ENCODE data around the gene ZNF530.

The ZNF530 gene

DNA sequence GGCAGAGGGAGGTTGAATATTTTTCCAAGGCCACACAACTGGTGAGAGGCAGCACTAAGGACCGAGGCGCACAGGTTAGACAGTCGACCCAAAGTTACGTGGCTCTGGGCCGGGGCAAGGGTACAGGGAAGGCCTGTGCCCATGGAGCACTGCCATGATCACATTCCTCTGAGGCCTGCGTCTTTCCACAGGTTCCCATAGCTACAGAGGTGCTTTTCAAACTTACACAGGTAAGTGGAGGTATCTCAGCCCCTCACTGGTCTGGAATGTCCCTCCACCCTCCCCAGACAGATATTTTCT lies 34.1 kb downstream of the ZNF530 start:
- no peak for DNase-seq (ENCODE audit: low read depth)
- TF ChIP-seq, protein P1, sequence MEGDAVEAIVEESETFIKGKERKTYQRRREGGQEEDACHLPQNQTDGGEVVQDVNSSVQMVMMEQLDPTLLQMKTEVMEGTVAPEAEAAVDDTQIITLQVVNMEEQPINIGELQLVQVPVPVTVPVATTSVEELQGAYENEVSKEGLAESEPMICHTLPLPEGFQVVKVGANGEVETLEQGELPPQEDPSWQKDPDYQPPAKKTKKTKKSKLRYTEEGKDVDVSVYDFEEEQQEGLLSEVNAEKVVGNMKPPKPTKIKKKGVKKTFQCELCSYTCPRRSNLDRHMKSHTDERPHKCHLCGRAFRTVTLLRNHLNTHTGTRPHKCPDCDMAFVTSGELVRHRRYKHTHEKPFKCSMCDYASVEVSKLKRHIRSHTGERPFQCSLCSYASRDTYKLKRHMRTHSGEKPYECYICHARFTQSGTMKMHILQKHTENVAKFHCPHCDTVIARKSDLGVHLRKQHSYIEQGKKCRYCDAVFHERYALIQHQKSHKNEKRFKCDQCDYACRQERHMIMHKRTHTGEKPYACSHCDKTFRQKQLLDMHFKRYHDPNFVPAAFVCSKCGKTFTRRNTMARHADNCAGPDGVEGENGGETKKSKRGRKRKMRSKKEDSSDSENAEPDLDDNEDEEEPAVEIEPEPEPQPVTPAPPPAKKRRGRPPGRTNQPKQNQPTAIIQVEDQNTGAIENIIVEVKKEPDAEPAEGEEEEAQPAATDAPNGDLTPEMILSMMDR (conservative IDR thresholded peaks at IDR 0.05; ENCODE audit: control insufficient read depth, insufficient read depth, low read depth, low read length) = no peak
- H3K4me3 ChIP-seq (ENCODE audit: control insufficient read depth, low read depth, low read length) = peak overlapping the region; percentile 87

DNA sequence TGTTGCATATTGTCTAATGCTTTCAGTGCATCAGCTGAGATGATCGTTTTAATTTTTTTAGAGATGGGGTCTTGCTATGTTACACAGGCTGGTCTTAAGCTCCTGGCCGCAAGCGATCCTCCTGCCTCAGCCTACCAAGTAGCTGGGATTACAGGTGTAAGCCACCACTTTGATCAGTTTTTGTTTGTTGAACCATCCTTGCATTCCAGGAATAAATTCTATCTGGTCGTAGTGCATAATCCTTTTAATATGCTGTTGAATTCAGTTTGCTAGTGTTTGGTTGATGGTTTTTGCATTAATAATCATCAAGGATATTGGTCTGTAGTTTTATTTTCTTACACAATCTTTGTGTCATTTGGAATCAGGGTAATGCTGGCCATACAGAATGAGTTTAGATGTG lies 37.7 kb downstream of the ZNF530 start:
- H3K4me3 ChIP-seq (ENCODE audit: control insufficient read depth, low read depth, low read length) = no peak overlapping the region
- DNase-seq (ENCODE audit: low read depth) = no peak
- TF ChIP-seq, protein P1 (conservative IDR thresholded peaks at IDR 0.05; ENCODE audit: control insufficient read depth, insufficient read depth, low read depth, low read length) = no peak

DNA sequence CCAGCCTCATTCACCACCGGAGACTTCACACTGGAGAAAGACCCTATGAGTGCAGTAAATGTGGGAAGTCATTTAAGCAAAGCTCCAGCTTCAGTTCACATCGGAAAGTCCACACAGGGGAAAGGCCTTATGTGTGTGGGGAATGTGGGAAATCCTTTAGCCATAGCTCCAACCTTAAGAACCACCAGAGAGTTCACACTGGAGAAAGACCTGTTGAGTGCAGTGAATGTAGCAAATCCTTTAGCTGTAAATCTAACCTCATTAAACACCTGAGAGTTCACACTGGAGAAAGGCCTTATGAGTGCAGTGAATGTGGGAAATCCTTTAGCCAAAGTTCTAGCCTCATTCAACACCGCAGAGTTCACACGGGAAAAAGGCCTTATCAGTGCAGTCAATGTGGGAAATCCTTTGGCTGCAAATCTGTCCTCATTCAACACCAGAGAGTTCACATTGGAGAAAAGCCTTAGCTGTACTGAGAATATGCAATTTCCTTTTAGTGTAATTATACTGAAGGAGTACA lies 42.1 kb downstream of the ZNF530 start:
- TF ChIP-seq, protein P1 (conservative IDR thresholded peaks at IDR 0.05; ENCODE audit: control insufficient read depth, insufficient read depth, low read depth, low read length) = no peak
- DNase-seq (ENCODE audit: low read depth) = no peak
- H3K4me3 ChIP-seq (ENCODE audit: control insufficient read depth, low read depth, low read length) = no peak overlapping the region

DNA sequence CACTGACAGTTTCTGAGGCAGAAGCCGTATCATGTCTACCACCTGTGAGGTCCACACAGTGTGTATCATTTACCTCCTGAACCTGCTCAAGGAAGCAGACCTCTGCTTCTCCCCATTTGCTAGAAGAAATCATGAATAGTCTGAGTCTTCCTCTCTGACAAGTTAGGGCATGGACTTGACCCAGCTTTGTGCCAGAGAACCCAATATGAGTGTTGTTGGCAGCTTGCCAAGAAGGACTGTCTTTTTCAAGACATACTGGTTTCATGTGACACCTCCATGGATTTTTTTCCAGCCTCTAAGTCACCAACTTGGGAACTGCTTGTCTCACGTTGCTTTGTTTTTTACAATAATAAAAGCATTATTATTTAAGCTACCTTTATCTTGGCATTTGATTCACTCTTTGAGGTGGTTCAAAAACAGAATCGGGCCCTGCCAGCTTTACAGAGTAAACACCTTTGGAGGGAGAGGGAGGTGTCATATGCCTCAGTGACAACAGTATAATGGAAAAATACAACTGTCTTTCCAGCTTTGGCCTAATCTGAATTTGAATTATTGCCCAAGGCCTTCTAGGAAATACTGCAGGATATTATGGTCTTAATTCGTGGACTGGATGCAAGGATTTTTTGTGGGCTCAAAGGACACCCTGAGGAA lies 42.8 kb downstream of the ZNF530 start:
- TF ChIP-seq, protein P1 (conservative IDR thresholded peaks at IDR 0.05; ENCODE audit: control insufficient read depth, insufficient read depth, low read depth, low read length) = no peak
- DNase-seq (ENCODE audit: low read depth) = no peak
- no peak overlapping the region for H3K4me3 ChIP-seq (ENCODE audit: control insufficient read depth, low read depth, low read length)

DNA sequence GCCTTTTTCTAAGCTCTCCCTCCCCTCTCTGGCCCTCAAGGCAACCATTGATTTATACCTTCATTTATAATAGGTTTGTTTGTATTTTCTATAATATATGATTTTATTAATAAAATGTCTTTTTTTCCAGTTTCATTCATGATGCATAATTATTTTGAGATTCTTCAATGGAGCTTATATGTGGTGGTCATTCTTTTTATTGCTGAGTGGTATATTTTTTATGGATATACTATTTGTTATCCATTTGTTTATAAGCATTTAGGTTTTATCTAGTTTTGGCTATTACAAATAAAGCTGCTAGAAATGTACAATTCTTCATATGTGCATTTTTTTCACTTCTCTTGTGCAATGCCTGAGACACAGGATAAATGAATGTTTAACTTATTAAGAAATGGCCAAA lies 44.0 kb downstream of the ZNF530 start:
- no peak for DNase-seq (ENCODE audit: low read depth)
- TF ChIP-seq, protein P1 (conservative IDR thresholded peaks at IDR 0.05; ENCODE audit: control insufficient read depth, insufficient read depth, low read depth, low read length) = no peak
- no peak overlapping the region for H3K4me3 ChIP-seq (ENCODE audit: control insufficient read depth, low read depth, low read length)

DNA sequence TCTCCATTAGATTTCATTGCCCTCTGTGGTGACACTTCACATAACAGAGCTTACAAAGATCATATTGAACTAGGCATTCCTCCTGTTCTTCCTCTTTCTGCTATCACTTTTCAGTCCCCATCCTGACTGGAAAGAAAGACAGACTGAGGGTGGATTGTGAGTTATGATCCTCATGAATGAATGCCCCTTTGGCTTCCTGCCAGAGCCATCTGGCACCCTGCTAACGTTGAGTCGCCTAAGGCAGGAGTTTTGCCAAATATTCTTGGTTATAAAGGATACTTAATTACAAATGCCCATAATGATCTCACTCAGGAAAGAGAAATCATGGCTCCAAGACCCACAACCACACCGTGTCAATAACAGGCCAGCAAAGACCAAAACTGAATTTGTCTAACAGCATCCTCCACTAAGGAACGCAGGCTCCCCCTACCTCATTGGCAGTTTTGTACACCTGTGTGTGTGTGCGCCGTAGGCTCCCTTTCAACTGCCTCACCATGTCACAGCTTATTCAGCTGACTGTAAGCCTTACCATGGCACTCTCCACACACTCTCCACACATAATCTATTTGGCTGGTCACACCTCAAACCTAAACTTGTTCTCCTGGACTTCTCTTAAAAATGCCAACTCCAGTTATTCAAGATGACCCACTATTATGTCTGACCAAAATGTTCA lies 48.8 kb downstream of the ZNF530 start:
- DNase-seq (ENCODE audit: low read depth) = no peak
- TF ChIP-seq, protein P1 (conservative IDR thresholded peaks at IDR 0.05; ENCODE audit: control insufficient read depth, insufficient read depth, low read depth, low read length) = no peak
- H3K4me3 ChIP-seq (ENCODE audit: control insufficient read depth, low read depth, low read length) = no peak overlapping the region
